Measurements from ENCODE around the gene MAZ. TPM values are rescaled to one million over a fixed set of nuclear protein-coding genes. Genes with fewer than 3 reads are reported as not detected.

MAZ gene
- total RNA-seq, 2 experiments from 2014 or later, result 427 to 438 TPM

- peak; percentile 59 for DNase-seq
- peak within 1 kb of the TSS; percentile 94 for H3K4me3 Mint-ChIP-seq
- peaks cover 49% of the 10 kb centered on the region for H3K4me1 Mint-ChIP-seq
- peaks cover 38% of the 10 kb centered on the region for H3K36me3 Mint-ChIP-seq
- H3K9me3 Mint-ChIP-seq, result no peaks in the 10 kb centered on the region
- peaks cover 15% of the 10 kb centered on the region for H3K27me3 Mint-ChIP-seq
- peak within 1 kb of the TSS; percentile 85 for H3K27ac Mint-ChIP-seq
Measured at GRCh38 chr16:29811896-29812665, 5.8 kb downstream of the MAZ start, which contains the start of gene PRRT2. Gene PRRT2 (plus strand): TSS chr16:29812193. CDS start chr16:29813055, 862 bp downstream.

- Mint-ChIP-seq H3K9me3 (no peaks in the 10 kb centered on the region), H3K27ac (no peak overlapping the region), H3K36me3 (peaks cover 34% of the 10 kb centered on the region), H3K4me1 (peaks cover 49% of the 10 kb centered on the region), H3K4me3 (peak overlapping the region; percentile 94), H3K27me3 (peaks cover 11% of the 10 kb centered on the region)
- DNase-seq, result no peak
Measured at GRCh38 chr16:29812754-29813643, 6.7 kb downstream of the MAZ start.

GRCh38 chr16:29813644-29814562 lies 7.6 kb downstream of the MAZ start:
- H3K27ac Mint-ChIP-seq, result no peak overlapping the region
- no peaks in the 10 kb centered on the region for H3K9me3 Mint-ChIP-seq
- H3K27me3 Mint-ChIP-seq, result peaks cover 8% of the 10 kb centered on the region
- no peak overlapping the region for H3K4me3 Mint-ChIP-seq
- peaks cover 34% of the 10 kb centered on the region for H3K36me3 Mint-ChIP-seq
- no peak for DNase-seq
- peaks cover 53% of the 10 kb centered on the region for H3K4me1 Mint-ChIP-seq

GRCh38 chr16:29814592-29814991 lies 8.3 kb downstream of the MAZ start:
- H3K4me1 Mint-ChIP-seq, result peaks cover 59% of the 10 kb centered on the region
- peak overlapping the region; percentile 95 for H3K27ac Mint-ChIP-seq
- H3K9me3 Mint-ChIP-seq, result no peaks in the 10 kb centered on the region
- peaks cover 8% of the 10 kb centered on the region for H3K27me3 Mint-ChIP-seq
- peaks cover 36% of the 10 kb centered on the region for H3K36me3 Mint-ChIP-seq
- no peak for DNase-seq
- H3K4me3 Mint-ChIP-seq, result peak overlapping the region; percentile 94

GRCh38 chr16:29815032-29815721 lies 8.8 kb downstream of the MAZ start:
- DNase-seq, result peak; percentile 67
- Mint-ChIP-seq H3K4me1 (peaks cover 60% of the 10 kb centered on the region), H3K27ac (peak overlapping the region; percentile 95), H3K4me3 (peak overlapping the region; percentile 94), H3K27me3 (peaks cover 8% of the 10 kb centered on the region), H3K9me3 (no peaks in the 10 kb centered on the region), H3K36me3 (peaks cover 31% of the 10 kb centered on the region)

- peaks cover 23% of the 10 kb centered on the region for H3K36me3 Mint-ChIP-seq
- DNase-seq, result peak; percentile 98
- peaks cover 54% of the 10 kb centered on the region for H3K4me1 Mint-ChIP-seq
- H3K9me3 Mint-ChIP-seq, result no peaks in the 10 kb centered on the region
- peaks cover 8% of the 10 kb centered on the region for H3K27me3 Mint-ChIP-seq
- peak within 1 kb of the TSS; percentile 94 for H3K4me3 Mint-ChIP-seq
- peak within 1 kb of the TSS; percentile 95 for H3K27ac Mint-ChIP-seq
Measured at GRCh38 chr16:29815793-29816693, 9.7 kb downstream of the MAZ start, which contains the start of gene PAGR1. Gene PAGR1 (plus strand): TSS chr16:29816152. CDS start chr16:29816526, 374 bp downstream.

- peak; percentile 84 for DNase-seq
- Mint-ChIP-seq H3K4me3 (peak overlapping the region; percentile 94), H3K4me1 (peaks cover 53% of the 10 kb centered on the region), H3K36me3 (peaks cover 22% of the 10 kb centered on the region), H3K27ac (peak overlapping the region; percentile 95), H3K27me3 (peaks cover 8% of the 10 kb centered on the region), H3K9me3 (no peaks in the 10 kb centered on the region)
Measured at GRCh38 chr16:29816694-29817441, 10.5 kb downstream of the MAZ start.

- Mint-ChIP-seq H3K4me1 (peaks cover 61% of the 10 kb centered on the region), H3K4me3 (peak overlapping the region; percentile 82), H3K27ac (peak overlapping the region; percentile 87), H3K27me3 (peaks cover 4% of the 10 kb centered on the region), H3K9me3 (no peaks in the 10 kb centered on the region), H3K36me3 (peaks cover 24% of the 10 kb centered on the region)
- no peak for DNase-seq
Measured at GRCh38 chr16:29818082-29818481, 11.8 kb downstream of the MAZ start.

- Mint-ChIP-seq H3K4me1 (peaks cover 65% of the 10 kb centered on the region), H3K36me3 (peaks cover 24% of the 10 kb centered on the region)
Measured at GRCh38 chr16:29819506-29819905, 13.2 kb downstream of the MAZ start.

GRCh38 chr16:29820271-29820701 lies 14.0 kb downstream of the MAZ start, which contains the start of gene MVP:
Gene MVP (plus strand): TSS chr16:29820462. CDS start chr16:29830550, 10,088 bp downstream.
- DNase-seq, result peak; percentile 59
- Mint-ChIP-seq H3K9me3 (no peaks in the 10 kb centered on the region), H3K27me3 (peaks cover 4% of the 10 kb centered on the region), H3K4me1 (peaks cover 65% of the 10 kb centered on the region), H3K27ac (peak within 1 kb of the TSS; percentile 94), H3K36me3 (peaks cover 24% of the 10 kb centered on the region), H3K4me3 (peak within 1 kb of the TSS; percentile 89)

More at GRCh38 chr16:29819506-29819905, 13.2 kb downstream of the MAZ start:
- no peak for DNase-seq
- peaks cover 4% of the 10 kb centered on the region for H3K27me3 Mint-ChIP-seq
- H3K4me3 Mint-ChIP-seq, result peak overlapping the region; percentile 89
- no peaks in the 10 kb centered on the region for H3K9me3 Mint-ChIP-seq
- peak overlapping the region; percentile 94 for H3K27ac Mint-ChIP-seq

- peak overlapping the region; percentile 94 for H3K27ac Mint-ChIP-seq
- peak overlapping the region; percentile 89 for H3K4me3 Mint-ChIP-seq
- DNase-seq, result peak; percentile 61
- no peaks in the 10 kb centered on the region for H3K9me3 Mint-ChIP-seq
- H3K4me1 Mint-ChIP-seq, result peaks cover 68% of the 10 kb centered on the region
- H3K27me3 Mint-ChIP-seq, result peaks cover under 1% of the 10 kb centered on the region
- peaks cover 24% of the 10 kb centered on the region for H3K36me3 Mint-ChIP-seq
Measured at GRCh38 chr16:29820730-29821642, 14.7 kb downstream of the MAZ start.
